Thymus (tissue), 11 donors: ENCODE data around the gene CEACAM3. TPM values are rescaled to one million over a fixed set of nuclear protein-coding genes. Genes with fewer than 3 reads are reported as not detected.

ENCODE experiments used
- DNase-seq, 9 donors: peaks; one replicate each; pipeline ENCODE4 v3.0.0-alpha.2; 2013; ENCODE audit warnings: low spot score in 9 of 9, low read depth in 6 of 9, missing footprints in 1 of 9
- H3K27ac ChIP-seq, 2 donors: one replicate each; pipeline ENCODE4 v1.5.1; 2013; ENCODE audit warnings: control low read depth in 1 of 2, low read depth in 1 of 2, low read length in 1 of 2, mild to moderate bottlenecking in 1 of 2, moderate library complexity in 1 of 2
- H3K27me3 ChIP-seq, 2 donors: one replicate each; pipeline ENCODE4 v1.5.1; 2013; ENCODE audit warnings: low read length in 1 of 2; ENCODE audit not compliant: control insufficient read depth in 2 of 2, insufficient read depth in 1 of 2
- H3K36me3 ChIP-seq, 2 donors: one replicate each; pipeline ENCODE4 v1.5.1; 2013; ENCODE audit warnings: low read length in 1 of 2, mild to moderate bottlenecking in 1 of 2, moderate library complexity in 1 of 2; ENCODE audit not compliant: control insufficient read depth in 2 of 2, insufficient read depth in 2 of 2
- H3K4me1 ChIP-seq, 2 donors: one replicate each; pipeline ENCODE4 v1.5.1; 2013; ENCODE audit warnings: low read length in 2 of 2; ENCODE audit not compliant: control insufficient read depth in 2 of 2, insufficient read depth in 2 of 2
- H3K4me3 ChIP-seq, 2 donors: one replicate each; pipeline ENCODE4 v1.5.1; 2013; ENCODE audit warnings: low read length in 2 of 2, control low read depth in 1 of 2, mild to moderate bottlenecking in 1 of 2
- H3K9me3 ChIP-seq, 2 donors: one replicate each; pipeline ENCODE4 v1.5.1; 2013; ENCODE audit warnings: low read length in 1 of 2, mild to moderate bottlenecking in 1 of 2; ENCODE audit not compliant: control insufficient read depth in 2 of 2, insufficient read depth in 1 of 2
- WGBS: extraction: QIAGEN DNeasy Blood & Tissue Kit; methylation state at CpG from one replicate; pipeline ENCODE4 v1.1.7; 2013; 5-methylcytosine and 5-hydroxymethylcytosine counted together
- polyA plus RNA-seq: library from polyadenylated mRNA; stranded (reverse); fragments of 200-250 nt; gene quantifications from one replicate; pipeline ENCODE4 v1.2.3, GENCODE V29; 2013
- total RNA-seq: library from RNA; stranded (reverse); fragments of 120-200 nt; gene quantifications from one replicate; pipeline ENCODE4 v1.2.4, GENCODE V29; 2013
- donor health status: healthy.

Gene CEACAM3
- total and polyA plus RNA-seq, 2 donors = 0.99 to 1.5 TPM

DNA sequence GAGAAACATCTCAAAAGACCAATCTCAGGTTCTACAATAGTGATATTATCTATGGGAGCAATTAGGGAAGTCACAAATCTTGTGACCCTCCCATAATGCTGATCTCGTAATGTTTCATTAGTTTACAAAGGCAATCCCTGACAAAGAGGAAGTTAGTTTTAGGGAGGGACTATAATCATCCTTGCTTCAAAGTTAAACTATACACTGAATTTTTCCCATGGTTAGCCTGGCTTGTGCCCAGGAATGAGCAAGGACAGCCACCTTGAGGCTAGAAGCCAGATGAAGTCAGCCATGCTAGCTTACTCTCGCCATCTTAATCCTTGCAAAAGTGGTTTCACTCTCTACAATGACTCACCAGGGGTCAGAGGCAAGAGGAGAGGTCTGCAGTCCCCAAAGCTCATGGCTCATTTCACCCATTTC, 5.4 kb downstream of the CEACAM3 start:
- Histone ChIP-seq H3K9me3 (no peaks in the 10 kb centered on the region), H3K36me3 (no peaks in the 10 kb centered on the region), H3K4me3 (no peak overlapping the region), H3K27me3 (no peaks in the 10 kb centered on the region), H3K27ac (peak overlapping the region in 1 of 2 donors; percentile 30), H3K4me1 (peaks cover 0 to 11% of the 10 kb centered on the region in 2 donors)
- WGBS = 70% methylated on average over 2 of the region's 2 CpGs
- no peak for DNase-seq

GRCh38 chr19:41802770-41803169, 6.4 kb downstream of the CEACAM3 start:
- Histone ChIP-seq H3K36me3 (no peaks in the 10 kb centered on the region), H3K27me3 (no peaks in the 10 kb centered on the region), H3K4me1 (peaks cover 0 to 11% of the 10 kb centered on the region in 2 donors), H3K9me3 (no peaks in the 10 kb centered on the region), H3K27ac (peak overlapping the region in 1 of 2 donors; percentile 24), H3K4me3 (no peak overlapping the region)
- DNase-seq = no peak
- WGBS = 5% methylated on average over 2 of the region's 2 CpGs

- DNase-seq = no peak
- 61% methylated on average over 3 of the region's 3 CpGs for WGBS
- no peaks in the 10 kb centered on the region for H3K36me3 ChIP-seq
- peaks cover 0 to 10% of the 10 kb centered on the region in 2 donors for H3K4me1 ChIP-seq
- no peak overlapping the region for H3K27ac ChIP-seq
- H3K9me3 ChIP-seq = no peaks in the 10 kb centered on the region
- H3K27me3 ChIP-seq = no peaks in the 10 kb centered on the region
- H3K4me3 ChIP-seq = no peak overlapping the region
Observed at GRCh38 chr19:41804336-41804735, 7.9 kb downstream of the CEACAM3 start.

GRCh38 chr19:41807176-41807575, 10.8 kb downstream of the CEACAM3 start:
- Histone ChIP-seq H3K36me3 (no peaks in the 10 kb centered on the region), H3K4me1 (peaks cover 0 to 6% of the 10 kb centered on the region in 2 donors), H3K4me3 (no peak overlapping the region), H3K9me3 (no peaks in the 10 kb centered on the region), H3K27ac (no peak overlapping the region), H3K27me3 (peaks cover 0 to 3% of the 10 kb centered on the region in 2 donors)
- WGBS = 95% methylated on average over 3 of the region's 3 CpGs
- no peak for DNase-seq

DNA sequence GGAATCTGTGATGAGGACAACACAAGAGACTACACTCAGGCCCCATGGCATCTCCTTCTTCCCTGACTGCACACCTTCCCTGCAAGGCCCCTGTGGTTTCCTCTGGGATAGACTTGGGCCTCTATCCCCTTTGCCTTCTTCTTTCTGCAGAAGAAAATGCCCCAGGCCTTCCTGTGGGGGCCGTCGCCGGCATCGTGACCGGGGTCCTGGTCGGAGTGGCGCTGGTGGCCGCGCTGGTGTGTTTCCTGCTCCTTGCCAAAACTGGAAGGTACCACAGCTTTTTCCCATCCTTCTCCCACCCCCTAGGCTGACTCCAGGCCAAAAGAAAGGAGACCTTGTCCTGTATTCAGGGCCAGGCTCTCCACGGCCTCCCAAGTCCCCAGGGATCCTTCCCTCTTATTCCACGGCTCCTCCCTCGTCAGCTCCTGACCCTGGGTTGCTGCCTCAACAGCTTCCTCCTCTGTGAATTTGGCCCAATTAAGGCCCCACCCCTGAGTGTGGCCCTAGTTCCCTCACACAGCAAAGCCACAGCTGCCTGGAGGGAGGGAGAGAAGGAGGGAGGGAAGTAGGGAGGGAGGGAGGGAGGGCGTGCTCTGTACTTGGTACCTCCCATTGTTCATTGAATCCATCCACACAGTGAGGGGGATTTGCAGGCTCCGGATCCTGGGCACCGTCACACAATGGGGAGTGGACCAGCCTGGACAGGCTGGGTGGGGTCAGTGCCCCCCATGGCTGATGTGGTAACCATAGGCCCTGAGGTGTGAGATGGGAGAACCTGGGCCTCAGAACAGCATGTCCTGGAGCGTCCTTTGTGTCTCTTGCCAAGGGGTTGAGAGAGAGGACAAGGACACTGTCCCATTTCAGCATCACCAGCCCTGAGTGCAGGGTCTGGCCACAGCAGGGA, 12.5 kb downstream of the CEACAM3 start:
- 71% methylated on average over 16 of the region's 16 CpGs for WGBS
- Histone ChIP-seq H3K27ac (no peak overlapping the region), H3K27me3 (peaks cover 0 to 3% of the 10 kb centered on the region in 2 donors), H3K9me3 (no peaks in the 10 kb centered on the region), H3K4me3 (no peak overlapping the region), H3K36me3 (no peaks in the 10 kb centered on the region), H3K4me1 (no peaks in the 10 kb centered on the region)
- no peak for DNase-seq

DNA sequence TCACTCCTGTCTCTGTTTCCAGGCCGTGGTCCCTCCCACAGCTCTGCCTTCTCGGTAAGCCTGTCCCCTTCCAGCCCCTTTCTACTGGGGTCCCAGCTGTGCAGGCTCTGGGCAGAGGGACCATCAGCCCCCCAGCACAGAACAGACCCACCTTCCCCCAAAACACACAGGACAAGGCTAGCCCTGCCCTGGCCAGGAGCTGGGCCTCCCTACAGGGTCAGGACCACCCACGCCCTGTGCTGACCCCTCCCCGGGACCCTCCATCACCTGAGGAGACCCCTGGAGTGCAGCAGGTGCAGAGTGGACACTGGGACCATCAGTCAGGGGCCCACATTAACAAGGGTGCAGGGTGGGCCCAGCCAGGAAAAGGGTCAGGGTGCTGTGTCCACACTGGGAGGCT, 13.9 kb downstream of the CEACAM3 start:
- no peak for DNase-seq
- Histone ChIP-seq H3K9me3 (no peaks in the 10 kb centered on the region), H3K27ac (no peak overlapping the region), H3K27me3 (peaks cover 0 to 3% of the 10 kb centered on the region in 2 donors), H3K4me3 (no peak overlapping the region), H3K4me1 (no peaks in the 10 kb centered on the region), H3K36me3 (no peaks in the 10 kb centered on the region)
- WGBS = 72% methylated on average over 4 of the region's 4 CpGs

DNA sequence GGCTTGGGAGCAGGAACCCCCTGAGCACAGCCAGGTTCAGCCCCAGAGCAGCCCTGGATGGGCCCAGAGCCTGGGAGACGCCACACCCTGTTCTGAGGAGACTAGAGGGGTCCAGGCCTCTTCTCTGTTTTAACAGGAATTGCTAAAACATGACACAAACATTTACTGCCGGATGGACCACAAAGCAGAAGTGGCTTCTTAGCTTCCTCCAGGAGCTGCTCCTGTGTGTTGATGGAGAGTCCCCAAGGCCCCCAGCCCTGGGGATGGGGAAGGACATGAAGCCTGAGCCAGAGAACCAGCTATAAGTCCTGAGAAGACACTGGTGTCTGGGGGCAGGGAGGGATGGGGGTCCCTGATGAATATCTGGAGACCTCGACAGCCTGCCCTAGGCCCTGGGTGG, 14.6 kb downstream of the CEACAM3 start:
- Histone ChIP-seq H3K36me3 (no peaks in the 10 kb centered on the region), H3K27me3 (peaks cover 0 to 3% of the 10 kb centered on the region in 2 donors), H3K9me3 (no peaks in the 10 kb centered on the region), H3K27ac (no peak overlapping the region), H3K4me3 (no peak overlapping the region), H3K4me1 (no peaks in the 10 kb centered on the region)
- WGBS = 14% methylated on average over 3 of the region's 3 CpGs
- DNase-seq = no peak

DNA sequence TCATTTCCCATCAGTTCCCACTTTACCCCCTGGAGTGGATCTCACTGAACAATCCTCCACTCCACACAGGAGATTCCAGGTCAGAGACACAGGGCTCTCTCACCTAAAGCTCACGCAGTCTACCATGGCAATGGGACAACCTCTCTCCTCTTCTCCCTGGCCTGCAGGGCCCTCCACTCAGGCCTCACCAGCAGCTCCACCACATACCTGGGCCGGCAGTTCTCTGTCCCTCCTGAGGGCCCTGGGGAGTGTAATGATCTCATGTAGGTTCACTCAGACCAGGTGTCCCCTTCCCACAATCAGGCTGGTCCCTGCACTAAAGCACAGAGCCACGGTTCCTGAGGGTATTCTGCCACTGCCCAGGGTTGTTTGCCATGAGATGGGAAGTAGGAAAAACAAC, 15.6 kb downstream of the CEACAM3 start:
- H3K4me3 ChIP-seq = no peak overlapping the region
- peaks cover 0 to 3% of the 10 kb centered on the region in 2 donors for H3K27me3 ChIP-seq
- 88% methylated on average over 3 of the region's 3 CpGs for WGBS
- DNase-seq = no peak
- no peak overlapping the region for H3K27ac ChIP-seq
- no peaks in the 10 kb centered on the region for H3K4me1 ChIP-seq
- no peaks in the 10 kb centered on the region for H3K36me3 ChIP-seq
- no peaks in the 10 kb centered on the region for H3K9me3 ChIP-seq

DNA sequence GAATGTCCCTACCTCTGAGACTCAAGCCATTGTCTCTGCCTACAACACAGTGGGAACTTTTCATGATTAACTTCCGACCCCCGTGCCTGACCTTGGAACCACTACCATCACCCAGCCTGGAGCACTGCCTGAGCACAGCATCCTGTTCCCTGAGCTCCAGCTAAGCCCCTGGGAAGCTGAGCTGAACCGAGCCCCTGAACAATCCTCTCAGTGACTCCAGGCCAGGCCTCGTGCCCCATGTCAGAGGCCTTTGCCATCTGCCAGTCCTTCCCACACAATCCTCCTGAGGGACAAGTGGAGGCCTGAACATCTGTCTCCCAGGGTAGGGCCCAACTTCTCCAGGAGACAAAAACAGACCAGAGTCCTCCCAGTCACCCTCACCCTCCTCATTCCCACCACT, 17.5 kb downstream of the CEACAM3 start:
- no peaks in the 10 kb centered on the region for H3K4me1 ChIP-seq
- WGBS = 97% methylated on average over 4 of the region's 4 CpGs
- no peaks in the 10 kb centered on the region for H3K9me3 ChIP-seq
- no peak for DNase-seq
- H3K36me3 ChIP-seq = no peaks in the 10 kb centered on the region
- H3K27ac ChIP-seq = no peak overlapping the region
- H3K4me3 ChIP-seq = no peak overlapping the region
- H3K27me3 ChIP-seq = peaks cover 0 to 3% of the 10 kb centered on the region in 2 donors
